HG03025 (cell line): ENCODE measurements around the gene MCL1.
"Not testable (repeated sequence)": the region's sequence is repeated elsewhere in the genome, so short reads cannot be mapped to it uniquely, and the experiment has no call there.

Experiments
- ATAC-seq: cut with Tn5 transposase; IDR thresholded peaks from one replicate; pipeline ENCODE4 v1.9.1; 2021; ENCODE audit warnings: mild to moderate bottlenecking, moderate library complexity; ENCODE audit not compliant: unreplicated experiment, low FRiP score

Gene MCL1

DNA sequence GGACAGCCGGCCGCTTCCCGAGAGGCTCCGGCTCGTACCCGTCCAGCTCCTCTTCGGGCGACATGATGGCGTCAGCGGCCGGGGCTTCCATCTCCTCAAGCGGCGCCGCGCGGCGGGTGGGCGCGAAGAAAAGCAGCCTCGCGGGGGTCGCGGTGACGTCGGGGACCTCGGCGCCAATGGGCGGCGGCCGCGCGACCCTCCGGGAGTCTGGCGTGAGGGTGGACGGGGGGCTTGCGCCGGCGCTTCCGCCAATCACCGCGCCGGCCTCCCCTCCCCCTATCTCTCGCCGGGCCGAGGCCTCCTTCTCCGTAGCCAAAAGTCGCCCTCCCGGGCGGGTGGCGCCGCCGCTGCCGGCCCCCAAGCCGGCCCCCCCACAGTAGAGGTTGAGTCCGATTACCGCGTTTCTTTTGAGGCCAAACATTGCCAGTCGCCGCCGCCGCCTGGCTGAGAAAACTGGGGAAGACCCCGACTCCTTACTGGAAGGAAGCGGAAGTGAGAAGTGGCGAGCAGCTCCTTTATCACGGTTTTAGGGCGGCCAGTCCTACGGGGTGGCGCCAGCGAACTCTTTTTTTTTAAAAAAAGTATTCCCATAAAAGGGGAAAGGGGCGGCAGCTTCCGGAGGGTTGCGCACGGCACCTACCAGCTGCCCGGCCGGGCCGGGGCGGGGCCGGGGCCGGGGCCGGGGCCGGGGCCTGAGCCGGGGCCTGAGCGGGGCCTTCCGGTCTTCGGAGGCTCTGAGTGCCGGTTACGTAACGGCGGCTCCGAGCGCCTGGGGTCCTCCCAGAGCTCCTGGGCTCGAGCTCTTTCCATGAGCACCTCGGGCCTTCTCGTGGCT lies at the start of gene MCL1:
Gene MCL1 (minus strand): TSS at position 501 of the 835 bp plus-strand sequence. CDS start 80 bp downstream, at position 421.
- peak; percentile 70 for ATAC-seq

DNA sequence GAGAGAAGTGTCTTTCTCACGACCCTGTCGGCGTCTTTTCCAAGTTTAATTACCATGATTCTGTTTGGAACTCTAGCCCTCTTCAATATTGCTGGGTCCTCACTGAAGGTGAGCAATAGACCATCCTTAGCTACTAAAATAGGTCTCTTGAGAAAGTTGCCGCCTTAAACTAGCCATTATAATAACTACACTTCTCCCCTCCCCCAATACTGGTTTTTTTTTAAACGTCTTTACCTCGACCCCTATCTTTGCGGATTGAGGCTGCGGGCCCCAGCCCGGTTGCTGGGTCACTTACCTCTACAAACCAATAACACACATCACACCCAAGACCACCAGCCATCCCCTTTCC lies 49.3 kb upstream of the MCL1 start:
- no peak for ATAC-seq

DNA sequence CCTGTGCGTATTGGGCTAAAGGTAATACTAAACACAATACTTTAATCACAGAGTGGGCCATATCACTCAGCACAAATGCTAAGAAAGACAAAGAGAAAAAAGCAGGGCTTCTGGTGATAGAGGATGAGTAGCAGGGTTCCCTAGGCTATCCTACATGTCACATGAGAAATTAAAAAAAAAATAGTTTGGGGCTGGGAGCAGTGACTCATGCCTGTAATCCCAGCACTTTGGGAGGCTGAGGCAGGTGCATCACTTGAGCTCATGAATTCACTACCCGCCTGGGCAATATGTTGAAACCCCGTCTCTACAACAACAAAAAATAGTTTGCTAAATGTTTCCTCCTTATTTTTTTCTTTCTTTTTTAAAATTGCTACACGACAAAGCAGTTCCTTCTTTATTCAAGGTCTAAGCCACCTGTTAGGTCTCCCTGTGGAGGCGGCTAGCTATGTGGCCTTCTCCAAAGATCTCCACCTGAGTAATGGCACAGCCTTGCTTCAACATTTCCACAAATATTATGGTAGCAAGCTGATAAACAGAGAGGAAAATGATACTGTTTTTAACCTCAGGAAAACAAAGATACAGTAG lies 48.5 kb upstream of the MCL1 start:
- ATAC-seq: no peak

DNA sequence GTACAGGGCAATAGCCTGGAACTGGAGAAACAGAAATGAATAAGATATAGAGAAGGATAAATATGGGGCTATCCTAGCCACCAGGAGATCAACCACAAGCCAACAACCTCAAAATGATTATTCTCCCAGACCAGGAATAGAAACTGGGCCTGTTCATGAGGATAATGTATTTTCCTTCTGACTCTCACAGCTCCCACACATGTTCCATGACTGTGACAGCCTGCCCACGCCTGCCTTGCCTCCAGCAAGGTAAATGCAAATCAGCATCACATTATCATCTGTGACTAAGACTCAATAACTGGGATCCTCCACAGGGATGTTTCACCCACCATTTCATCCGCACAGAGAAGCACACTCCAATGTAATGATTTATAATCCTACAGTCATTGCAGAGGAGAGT lies 46.7 kb upstream of the MCL1 start:
- ATAC-seq: no peak

DNA sequence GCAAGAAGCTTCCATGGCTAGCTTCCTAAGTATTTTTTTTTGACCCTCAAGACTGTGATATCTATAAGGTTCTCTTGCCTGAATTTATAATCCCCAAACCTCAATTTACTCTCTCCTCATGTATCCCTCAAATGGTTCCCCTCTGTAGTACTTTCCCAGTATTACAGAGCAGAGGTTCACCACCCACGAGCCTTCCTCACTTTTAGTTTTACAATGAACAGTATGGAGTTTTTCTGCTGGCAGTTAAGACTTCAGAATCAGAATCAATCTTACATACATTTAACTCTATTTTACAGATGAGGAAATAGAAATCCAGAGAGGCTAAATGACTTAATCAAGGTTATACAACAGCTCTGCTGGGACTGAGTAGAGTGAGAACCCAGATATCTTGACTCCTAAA lies 45.1 kb upstream of the MCL1 start:
- not testable (repeated sequence) for ATAC-seq

DNA sequence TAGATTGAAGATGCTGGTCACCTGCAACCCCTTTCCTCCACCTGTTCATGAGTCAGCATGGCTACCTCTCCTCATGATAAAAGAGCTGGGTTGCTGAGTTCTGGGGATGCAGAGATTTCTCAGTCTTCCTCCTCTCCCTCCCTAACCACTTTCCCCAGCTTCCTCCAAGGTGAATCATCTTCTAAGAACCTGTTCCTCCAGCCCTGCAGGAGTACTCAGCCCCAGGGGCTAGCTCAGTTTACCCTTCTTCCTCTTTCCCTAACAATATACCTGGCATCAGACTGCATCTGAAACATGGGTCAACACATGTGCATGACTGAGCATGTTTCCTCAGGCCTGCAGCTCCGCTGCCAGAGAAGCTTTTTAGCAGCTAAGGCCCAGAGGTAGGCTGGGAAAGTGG lies 44.7 kb upstream of the MCL1 start:
- ATAC-seq: not testable (repeated sequence)

DNA sequence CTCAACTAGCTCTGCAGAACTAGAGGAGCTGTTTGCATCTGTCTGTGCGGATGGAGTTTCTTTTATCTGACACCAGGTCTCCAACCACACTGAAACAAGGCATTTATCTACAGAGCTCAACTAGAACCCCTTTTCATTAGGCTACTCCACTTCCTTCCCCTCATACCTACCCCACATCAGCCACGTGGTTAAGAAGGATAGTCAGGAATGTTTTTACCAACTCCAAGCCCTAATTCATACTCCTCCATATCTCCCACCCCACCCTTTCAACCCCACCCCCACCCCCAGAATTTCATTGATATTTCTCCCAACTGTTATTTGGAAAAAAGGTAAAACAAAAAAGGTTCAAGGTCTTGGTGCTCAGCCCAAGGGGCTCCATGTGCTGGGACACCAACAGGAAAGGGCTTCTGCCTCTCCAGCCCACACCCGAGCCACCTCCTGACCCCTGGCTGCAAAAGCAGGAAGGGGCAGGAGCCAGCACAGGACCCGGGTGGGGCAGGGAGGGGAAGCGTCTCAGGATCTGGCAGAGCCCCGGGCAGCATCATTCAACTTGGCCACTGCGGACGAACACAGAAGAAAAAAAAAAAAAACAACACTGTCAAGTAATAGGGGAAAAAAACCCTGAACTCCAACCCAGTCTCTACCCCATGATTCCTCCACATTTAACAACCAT lies 43.0 kb upstream of the MCL1 start:
- ATAC-seq: no peak

DNA sequence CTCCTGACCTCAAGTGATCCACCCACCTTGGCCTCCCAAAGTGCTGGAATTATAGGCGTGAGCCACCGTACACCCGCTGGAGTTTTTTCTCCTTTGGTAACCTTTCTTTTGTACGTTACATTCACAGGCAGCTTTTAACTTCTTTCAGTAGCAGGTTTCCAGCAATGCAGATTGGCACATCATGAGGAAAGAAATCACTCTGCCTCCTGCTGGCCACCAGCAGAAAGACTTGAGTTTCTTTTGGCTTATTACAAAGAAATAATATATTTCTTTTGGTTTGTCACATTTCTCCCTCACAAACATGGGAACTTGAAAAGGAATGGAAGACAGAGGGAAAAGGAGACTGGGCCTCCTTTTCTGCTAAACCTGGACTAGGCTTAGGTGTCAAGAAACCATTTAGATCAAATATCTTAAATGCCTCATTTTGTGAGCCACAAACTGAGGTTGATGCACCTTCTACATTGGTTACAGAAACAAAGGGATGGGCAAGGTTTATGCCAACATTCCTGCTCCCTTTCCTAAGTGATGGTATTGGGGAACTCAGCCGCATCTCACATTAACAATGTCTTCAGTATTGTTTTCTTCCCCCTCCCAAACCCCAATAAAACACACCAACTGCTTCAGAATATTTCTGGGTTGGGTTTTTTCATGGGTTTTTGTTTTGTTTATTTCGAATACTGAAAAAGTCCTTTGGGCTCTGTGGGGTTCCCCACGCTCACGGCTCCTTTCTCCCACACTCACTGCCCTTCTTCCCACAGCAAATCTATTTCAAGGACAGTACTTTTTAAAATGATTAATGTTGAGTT lies 42.3 kb upstream of the MCL1 start:
- ATAC-seq: no peak

DNA sequence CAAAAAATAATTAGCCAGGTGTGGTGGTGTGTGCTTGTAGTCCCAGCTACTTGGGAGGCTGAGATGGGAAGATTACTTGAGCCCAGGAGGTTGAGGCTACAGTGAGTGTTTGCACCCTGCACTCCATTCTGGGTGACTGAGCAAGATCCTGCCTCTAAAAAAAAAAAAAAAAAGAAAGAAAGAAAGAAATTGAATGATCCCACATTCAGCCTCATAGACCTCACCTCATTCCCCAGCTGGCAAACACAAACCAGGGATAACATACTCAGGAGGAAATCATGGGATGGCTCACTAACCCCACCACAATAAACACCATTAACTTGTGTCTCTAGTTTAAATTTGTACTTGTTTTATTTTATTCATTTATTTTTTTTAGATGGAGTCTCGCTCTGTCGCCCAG lies 41.5 kb upstream of the MCL1 start:
- no peak for ATAC-seq

DNA sequence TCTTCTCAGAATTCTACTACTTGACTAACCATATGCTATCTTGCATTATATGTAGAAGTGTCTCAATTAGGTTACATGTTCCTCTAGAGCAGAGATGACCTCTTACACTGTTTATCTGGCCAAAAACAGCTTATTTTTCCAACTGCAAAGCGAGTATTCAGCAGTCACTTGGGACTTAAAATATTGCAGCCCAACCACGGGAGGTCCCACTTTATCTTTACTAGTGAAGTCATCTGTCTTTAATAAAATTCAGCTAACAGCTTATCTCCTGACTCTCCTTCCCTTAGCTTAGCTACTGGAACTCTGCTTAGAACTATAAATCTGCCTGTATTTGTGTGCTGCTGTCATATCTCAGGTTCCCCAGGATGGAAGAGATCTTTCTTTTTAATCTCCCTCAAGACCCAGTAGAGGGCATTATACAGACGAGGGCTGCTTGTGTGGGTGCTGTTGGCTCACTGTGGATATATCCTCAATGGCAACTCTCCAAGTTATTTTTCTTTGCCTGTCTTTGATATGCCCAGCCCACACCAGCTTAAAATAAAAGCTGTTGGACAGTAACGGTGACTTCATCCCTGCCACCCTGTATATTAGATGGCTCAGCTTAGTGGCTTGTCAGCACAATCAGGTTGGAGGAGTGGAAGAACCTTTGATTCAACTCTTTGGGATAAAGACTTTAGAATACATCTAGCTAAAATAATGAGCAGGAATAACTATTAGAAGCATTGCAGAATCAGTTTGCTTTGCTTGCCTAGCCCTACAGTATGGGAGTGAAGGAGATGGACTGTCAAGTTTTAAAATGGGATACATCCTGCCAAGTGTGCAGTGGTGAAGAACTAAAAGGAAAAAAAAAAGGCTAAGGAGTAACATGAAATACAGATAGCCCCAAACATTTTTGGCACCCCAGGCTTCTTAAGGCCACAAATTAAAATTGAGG lies 40.4 kb upstream of the MCL1 start:
- no peak for ATAC-seq

DNA sequence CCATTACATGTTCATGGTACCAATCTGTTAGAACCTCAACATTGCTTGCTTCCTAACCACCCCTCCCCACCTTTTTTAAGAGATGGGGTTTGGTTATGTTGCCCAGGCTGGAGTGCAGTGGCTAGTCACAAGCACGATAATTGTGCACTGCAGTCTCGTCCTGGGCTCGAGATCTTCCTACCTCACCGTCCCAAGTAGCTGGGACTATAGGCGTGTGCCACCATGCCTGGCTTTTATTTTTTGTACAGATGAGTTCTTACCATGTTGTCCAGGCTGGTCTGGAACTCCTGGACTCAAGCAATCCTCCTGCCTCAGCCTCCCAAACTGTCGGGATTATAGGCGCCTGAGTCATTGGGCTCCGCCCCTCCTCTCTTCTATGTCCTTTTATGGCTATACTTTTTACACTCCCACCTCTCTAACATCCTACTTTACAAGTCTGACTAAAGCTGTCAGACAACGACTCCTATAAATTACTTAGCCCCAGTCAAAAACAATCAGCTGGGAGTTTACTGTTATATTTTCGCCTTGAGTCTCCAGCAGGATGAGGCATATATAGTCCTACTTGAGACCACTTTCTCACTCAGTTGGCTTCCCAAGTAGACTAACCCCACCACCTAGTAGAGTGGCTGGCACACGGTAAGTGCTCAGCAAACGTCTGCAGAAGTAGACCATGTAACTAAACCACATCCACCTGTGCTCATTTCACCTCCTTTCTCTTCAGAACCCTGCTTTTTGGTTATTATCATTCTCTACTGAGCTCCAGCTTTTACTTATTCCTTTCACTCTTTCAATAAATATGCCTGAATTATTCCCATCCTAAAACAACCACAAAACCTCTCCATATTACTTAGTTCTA lies 36.2 kb upstream of the MCL1 start:
- ATAC-seq: no peak

DNA sequence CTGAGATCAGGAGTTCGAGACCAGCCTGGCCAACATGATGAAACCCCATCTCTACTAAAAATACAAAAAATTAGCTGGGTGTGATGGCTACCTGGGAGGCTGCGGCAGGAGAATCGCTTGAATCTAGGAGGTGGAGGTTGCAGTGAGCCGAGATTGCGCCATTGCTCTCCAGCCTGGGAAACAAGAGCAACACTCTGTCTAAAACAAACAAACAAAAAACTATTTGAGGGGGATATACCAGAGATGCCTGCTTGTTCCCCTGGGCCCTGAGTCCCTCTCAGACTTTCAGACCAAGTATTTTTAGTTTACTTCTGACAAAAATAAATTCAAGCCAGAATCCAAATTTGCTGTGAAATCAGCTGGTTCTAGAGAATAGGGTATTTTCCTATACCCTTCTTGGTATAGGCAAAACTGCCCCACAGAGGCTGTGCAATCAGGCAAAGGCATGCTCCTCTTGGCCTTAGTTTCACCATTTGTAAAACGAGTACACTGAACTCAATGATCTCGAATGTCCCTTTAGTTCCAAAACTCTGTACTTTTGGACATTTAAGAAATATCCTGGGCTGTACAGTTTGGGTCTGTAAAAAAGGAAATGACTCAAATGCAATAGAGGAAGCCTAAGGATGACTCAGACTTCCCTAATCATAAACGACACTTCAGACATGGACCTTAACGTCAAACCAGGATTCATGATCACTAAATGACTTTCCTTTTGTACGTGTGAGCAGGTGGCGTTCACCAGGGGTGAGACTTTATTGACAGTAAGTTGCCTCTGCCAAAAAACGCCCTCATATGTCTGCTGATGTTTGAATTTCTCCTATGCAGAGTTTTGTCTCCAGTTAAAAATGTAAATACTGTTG lies 33.9 kb upstream of the MCL1 start:
- no peak for ATAC-seq

DNA sequence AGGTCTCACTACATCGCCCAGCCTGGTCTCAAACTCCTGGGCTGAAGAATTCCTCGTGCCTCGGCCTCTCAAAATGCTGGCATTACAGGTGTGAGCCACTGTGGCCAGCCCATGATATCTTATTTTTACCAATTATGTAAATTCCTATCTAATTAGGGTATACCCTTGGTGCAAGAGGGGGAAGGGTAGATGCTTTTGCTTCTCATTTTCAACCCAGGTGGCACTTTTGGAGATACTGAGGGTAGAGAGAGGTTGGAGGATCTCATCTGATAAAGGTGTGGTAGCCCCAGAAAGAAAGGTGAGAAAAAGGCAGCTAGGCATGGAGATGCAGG lies 32.6 kb upstream of the MCL1 start:
- no peak for ATAC-seq

DNA sequence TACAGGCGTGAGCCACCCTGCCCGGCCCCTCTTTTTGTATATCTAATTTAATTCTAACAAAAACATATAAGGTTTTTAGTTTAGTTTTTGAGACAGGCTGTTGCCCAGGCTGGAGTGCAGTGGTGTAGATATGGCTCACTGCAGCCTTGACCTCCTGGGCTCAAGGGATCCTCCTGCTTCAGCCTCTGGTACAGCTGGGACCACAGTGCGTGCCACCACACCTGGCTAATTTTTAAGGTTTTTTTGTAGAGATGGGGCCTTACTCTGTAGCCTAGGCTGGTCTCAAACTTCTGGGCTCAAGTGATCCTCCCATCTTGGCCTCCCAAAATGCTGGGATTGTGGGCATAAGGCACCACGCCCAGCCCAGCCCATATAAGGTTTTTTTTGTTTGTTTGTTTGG lies 31.2 kb upstream of the MCL1 start:
- no peak for ATAC-seq

DNA sequence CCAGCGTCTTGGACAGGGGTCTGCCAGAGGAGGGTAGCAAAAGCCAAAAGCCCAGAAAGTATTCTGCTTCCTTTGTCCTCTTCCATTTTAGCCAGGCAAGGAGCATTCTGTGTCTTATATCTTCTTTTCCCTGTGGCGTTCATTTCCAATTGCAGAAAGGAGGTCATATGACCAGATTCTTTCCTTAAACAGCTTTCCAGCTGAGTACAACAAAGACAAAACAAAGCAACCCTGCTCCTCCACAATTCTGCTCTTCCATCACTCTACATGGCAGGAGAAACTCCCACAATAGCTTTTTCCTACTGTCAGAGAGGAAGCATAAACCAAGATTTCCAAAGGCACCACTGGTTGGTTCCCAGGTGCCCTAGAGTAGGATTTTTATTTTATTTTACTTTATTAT lies 30.3 kb upstream of the MCL1 start:
- no peak for ATAC-seq

DNA sequence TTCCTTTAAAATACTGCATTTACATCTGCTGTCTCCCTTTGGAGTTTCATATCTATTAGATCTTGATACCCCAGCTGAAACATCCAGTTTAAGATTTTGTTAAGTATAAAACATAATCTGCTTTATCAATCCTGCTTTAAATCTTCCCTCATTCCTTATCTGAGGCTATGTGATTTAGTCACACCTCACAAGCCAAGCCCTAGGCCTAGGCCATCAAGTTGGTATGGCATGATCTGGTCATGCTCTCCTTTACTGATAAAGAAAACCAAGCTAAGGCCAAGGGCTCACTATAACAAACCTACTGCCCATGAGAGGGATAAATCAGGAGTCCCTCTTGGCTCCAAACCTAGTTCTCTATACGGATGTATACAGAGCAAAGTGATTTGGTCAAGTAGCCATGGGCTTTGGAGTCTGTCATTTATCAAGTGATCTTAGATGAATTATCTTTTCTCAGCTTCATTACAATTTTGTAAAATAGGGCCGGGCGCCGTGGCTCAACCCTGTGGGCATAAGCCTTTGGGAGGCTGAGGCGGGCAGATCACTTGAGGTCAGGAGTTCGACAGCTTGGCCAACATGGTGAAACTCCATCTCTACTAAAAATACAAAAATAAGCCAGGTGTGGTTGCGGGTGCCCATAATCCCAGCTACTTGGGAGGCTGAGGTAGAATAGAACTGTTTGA lies 27.2 kb upstream of the MCL1 start:
- no peak for ATAC-seq

DNA sequence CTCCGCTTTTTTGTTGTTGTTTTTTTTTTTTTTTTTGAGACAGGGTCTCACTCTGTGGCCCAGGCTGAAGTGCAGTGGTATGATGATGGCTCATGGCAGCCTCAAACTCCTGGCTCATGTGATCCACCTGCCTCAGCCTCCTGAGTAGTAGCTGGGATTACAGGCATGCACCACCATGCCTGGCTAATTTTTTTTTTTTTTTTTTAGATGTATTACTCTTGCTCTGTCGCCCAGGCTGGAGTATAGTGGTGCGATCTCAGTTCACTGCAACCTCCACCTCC lies 26.0 kb upstream of the MCL1 start:
- ATAC-seq: not testable (repeated sequence)

DNA sequence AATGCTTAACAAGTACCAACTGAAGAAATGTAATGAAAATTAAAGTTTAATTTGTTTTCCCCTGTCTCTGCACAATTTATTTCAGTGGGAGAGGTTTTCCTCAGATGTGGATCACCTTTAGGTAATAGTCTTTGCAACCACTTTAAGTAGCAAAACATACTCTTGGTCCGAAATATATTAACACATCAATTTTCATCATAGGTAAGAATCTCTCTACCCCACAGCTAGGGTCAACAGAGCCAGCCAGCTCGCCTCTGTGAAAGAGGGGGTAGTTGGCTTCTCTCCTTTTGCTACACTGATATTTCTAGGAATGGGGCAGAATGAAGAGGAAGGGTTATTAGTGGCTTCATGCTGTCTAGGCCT lies 24.8 kb upstream of the MCL1 start:
- no peak for ATAC-seq
